ENCODE measurements around the gene CTCF. TPM values are rescaled to one million over a fixed set of nuclear protein-coding genes. Genes with fewer than 3 reads are reported as not detected.
A peak's percentile ranks its signal among the peaks of the same experiment; 100 is the strongest.
"Not testable (repeated sequence)": the region's sequence is repeated elsewhere in the genome, so short reads cannot be mapped to it uniquely, and the experiment has no call there.

The CTCF gene
- total RNA-seq, 1 donor from 2014 or later = 62.5 TPM

DNA sequence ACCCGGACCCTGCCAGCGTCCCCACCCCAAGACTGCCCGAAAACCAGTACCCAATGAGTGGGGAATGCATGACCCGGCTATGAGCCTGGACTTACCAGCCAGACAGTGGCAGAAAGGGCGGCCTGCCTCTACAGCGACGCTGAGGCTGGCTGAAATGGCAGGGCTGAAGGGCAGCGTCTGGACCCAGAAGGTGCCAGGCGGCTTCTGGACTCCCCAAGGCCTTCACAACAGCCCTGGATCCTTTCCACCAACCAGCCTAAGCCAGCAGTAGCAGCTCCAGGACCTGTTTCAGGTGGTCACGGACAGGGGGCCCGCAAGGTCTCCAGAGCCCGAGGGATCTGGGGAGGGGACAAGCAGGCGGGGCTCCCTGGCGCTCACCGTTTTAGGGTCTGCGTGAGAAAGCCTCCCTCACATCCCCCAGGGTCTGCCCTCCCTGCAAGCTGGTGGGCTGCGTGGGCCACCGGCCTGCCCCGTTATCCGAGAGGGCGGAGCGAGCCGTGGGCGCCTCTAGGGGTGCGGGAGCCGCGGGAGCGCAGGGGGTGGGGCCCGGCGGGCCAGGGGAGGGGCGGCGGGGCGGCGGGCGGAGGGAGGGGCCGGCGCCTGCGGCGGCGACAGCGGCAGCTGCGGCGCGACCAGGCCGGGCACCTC, 34.0 kb upstream of the CTCF start, which contains the start of gene RIPOR1:
Gene RIPOR1, plus strand, starts transcription at position 608 of the 648 bp plus-strand sequence. CDS start 9,618 bp downstream, outside the sequence.
- H3K4me1 Mint-ChIP-seq = peaks cover 11% of the 10 kb centered on the region
- no peaks in the 10 kb centered on the region for H3K9me3 Mint-ChIP-seq
- intact Hi-C loops (cut with micrococcal nuclease) = loop anchor here (10.0 kb wide), 1 partner anchor 276 kb away; the partner anchor contains the start of genes RANBP10 and TSNAXIP1
- peak within 1 kb of the TSS; percentile 34 for H3K27ac Mint-ChIP-seq
- H3K27me3 Mint-ChIP-seq = peaks cover 51% of the 10 kb centered on the region
- H3K36me3 Mint-ChIP-seq (ENCODE audit: low read depth) = peaks cover 2% of the 10 kb centered on the region
- DNase-seq = peak; percentile 85
- peak within 1 kb of the TSS; percentile 77 for H3K4me3 Mint-ChIP-seq

DNA sequence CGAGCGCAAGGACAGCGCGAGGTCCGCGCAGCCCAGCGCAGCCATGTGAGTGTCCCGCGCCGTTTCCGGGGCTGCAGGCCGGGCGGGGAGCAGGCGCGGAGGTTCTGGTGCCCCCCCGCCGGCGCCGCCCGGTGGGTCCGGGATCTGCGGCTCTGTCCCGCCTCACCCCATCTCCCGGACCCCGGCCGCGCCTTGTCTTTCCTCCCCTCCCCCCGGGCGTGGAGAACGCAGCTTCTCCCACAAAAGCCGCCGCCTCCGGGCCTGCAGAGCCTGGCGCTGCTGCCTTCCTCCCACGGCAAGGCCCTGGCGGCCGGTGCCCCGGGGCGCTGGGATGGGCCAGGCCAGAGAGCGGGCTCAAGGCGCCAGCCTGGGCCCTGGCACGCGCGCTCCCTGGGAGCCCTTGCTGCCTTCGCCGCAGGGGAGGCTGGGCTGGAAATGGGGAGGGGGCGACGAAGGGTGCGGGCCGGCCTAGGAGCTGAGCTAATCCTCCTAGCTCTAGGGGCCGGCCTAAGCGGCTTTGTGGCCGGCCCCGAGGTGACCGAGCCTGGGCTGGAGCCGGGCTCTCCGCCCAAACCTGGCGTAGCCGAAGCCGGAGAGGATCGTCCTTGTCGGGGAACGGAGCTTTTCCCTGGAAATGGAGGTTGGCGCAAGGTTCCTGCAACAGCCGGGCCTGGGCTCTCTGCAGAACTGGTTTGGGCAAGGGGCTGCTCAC, 33.3 kb upstream of the CTCF start:
- peak; percentile 79 for DNase-seq
- peaks cover 12% of the 10 kb centered on the region for H3K4me1 Mint-ChIP-seq
- no peak overlapping the region for H3K27ac Mint-ChIP-seq
- no peaks in the 10 kb centered on the region for H3K9me3 Mint-ChIP-seq
- intact Hi-C loops (cut with micrococcal nuclease) = loop anchor here (10.0 kb wide), 1 partner anchor 276 kb away; the partner anchor contains the start of genes RANBP10 and TSNAXIP1
- peak overlapping the region; percentile 77 for H3K4me3 Mint-ChIP-seq
- H3K27me3 Mint-ChIP-seq = peaks cover 50% of the 10 kb centered on the region
- peaks cover 2% of the 10 kb centered on the region for H3K36me3 Mint-ChIP-seq (ENCODE audit: low read depth)

- H3K27ac Mint-ChIP-seq = peak overlapping the region; percentile 34
- intact Hi-C loops (cut with micrococcal nuclease) = loop anchor here (10.0 kb wide), 1 partner anchor 275 kb away; the partner anchor contains the start of genes RANBP10 and TSNAXIP1
- DNase-seq = no peak
- peaks cover 12% of the 10 kb centered on the region for H3K4me1 Mint-ChIP-seq
- H3K36me3 Mint-ChIP-seq (ENCODE audit: low read depth) = peaks cover 2% of the 10 kb centered on the region
- peaks cover 48% of the 10 kb centered on the region for H3K27me3 Mint-ChIP-seq
- H3K9me3 Mint-ChIP-seq = no peaks in the 10 kb centered on the region
- H3K4me3 Mint-ChIP-seq = peak overlapping the region; percentile 77
Observed at GRCh38 chr16:67529582-67530012, 32.7 kb upstream of the CTCF start.

- Mint-ChIP-seq H3K27me3 (peaks cover 46% of the 10 kb centered on the region), H3K27ac (no peak overlapping the region), H3K4me1 (peaks cover 13% of the 10 kb centered on the region), H3K9me3 (no peaks in the 10 kb centered on the region), H3K36me3 (ENCODE audit: low read depth) (peaks cover 2% of the 10 kb centered on the region), H3K4me3 (peak overlapping the region; percentile 77)
- intact Hi-C loops (cut with micrococcal nuclease) = no loop called here
- peak; percentile 74 for DNase-seq
Observed at GRCh38 chr16:67530013-67530939, 32.0 kb upstream of the CTCF start.

DNA sequence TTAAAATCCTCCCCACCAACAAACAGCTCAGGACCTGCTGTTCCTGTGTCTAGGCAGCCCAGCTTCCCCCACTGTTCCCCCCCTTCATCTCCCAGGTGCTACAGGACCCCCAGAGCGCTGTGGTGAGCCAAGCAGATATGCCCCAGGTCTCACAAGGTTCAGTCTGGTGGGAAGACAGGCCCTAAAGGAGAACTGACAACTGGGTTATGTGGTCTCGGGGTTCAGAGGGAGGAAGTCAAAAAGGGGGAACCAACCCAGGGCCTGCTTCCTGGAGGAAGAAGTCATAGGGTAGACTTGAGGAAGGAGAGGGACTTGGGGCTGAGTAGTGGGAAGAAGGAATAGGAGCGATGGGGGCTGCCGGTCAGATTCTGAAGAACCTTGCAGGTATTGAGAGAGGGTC, 31.1 kb upstream of the CTCF start:
- Mint-ChIP-seq H3K27ac (no peak overlapping the region), H3K36me3 (ENCODE audit: low read depth) (peaks cover 2% of the 10 kb centered on the region), H3K27me3 (peaks cover 50% of the 10 kb centered on the region), H3K9me3 (no peaks in the 10 kb centered on the region), H3K4me3 (no peak overlapping the region), H3K4me1 (peaks cover 17% of the 10 kb centered on the region)
- intact Hi-C loops (cut with micrococcal nuclease) = no loop called here
- DNase-seq = no peak

GRCh38 chr16:67533024-67533560, 29.2 kb upstream of the CTCF start:
- Mint-ChIP-seq H3K27ac (no peak overlapping the region), H3K27me3 (peaks cover 45% of the 10 kb centered on the region), H3K9me3 (no peaks in the 10 kb centered on the region), H3K36me3 (ENCODE audit: low read depth) (peaks cover 2% of the 10 kb centered on the region), H3K4me3 (no peak overlapping the region), H3K4me1 (peaks cover 23% of the 10 kb centered on the region)
- intact Hi-C loops (cut with micrococcal nuclease) = no loop called here
- DNase-seq = no peak

GRCh38 chr16:67533987-67534386, 28.3 kb upstream of the CTCF start:
- H3K4me1 Mint-ChIP-seq = peaks cover 26% of the 10 kb centered on the region
- H3K4me3 Mint-ChIP-seq; H3K36me3 Mint-ChIP-seq (ENCODE audit: low read depth); H3K9me3 Mint-ChIP-seq; DNase-seq; intact Hi-C loops (cut with micrococcal nuclease); H3K27ac Mint-ChIP-seq: not testable (repeated sequence)
- H3K27me3 Mint-ChIP-seq = peaks cover 45% of the 10 kb centered on the region

DNA sequence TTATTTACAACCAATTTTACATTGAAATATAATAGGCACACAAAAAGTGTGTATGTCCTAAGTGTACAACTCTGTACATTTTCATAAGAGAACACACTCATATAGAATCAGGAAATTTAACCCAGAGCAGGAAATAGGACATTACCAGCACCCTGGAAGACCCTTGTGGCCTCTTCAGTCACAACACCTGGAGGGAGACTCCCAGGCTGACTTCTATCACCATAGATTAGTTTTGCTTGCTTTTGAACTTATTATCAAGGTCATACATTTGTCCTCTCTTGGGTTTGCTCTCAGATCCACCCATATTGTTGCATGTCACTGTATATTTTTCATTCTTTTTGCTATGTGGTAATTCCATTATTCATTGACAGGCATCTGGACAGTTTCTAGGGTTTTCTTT, 27.9 kb upstream of the CTCF start:
- H3K27ac Mint-ChIP-seq = no peak overlapping the region
- peaks cover 30% of the 10 kb centered on the region for H3K4me1 Mint-ChIP-seq
- no peak for DNase-seq
- H3K9me3 Mint-ChIP-seq = no peaks in the 10 kb centered on the region
- H3K4me3 Mint-ChIP-seq = no peak overlapping the region
- peaks cover 9% of the 10 kb centered on the region for H3K36me3 Mint-ChIP-seq (ENCODE audit: low read depth)
- H3K27me3 Mint-ChIP-seq = peaks cover 45% of the 10 kb centered on the region
- intact Hi-C loops (cut with micrococcal nuclease) = no loop called here

GRCh38 chr16:67535201-67535600, 27.1 kb upstream of the CTCF start:
- Mint-ChIP-seq H3K4me1 (peaks cover 28% of the 10 kb centered on the region), H3K27me3 (peaks cover 40% of the 10 kb centered on the region), H3K9me3 (no peaks in the 10 kb centered on the region), H3K27ac (no peak overlapping the region), H3K4me3 (no peak overlapping the region), H3K36me3 (ENCODE audit: low read depth) (peaks cover 11% of the 10 kb centered on the region)
- no peak for DNase-seq
- intact Hi-C loops (cut with micrococcal nuclease) = no loop called here

GRCh38 chr16:67537270-67537635, 25.1 kb upstream of the CTCF start:
- Mint-ChIP-seq H3K4me1 (peaks cover 30% of the 10 kb centered on the region), H3K27ac (peak overlapping the region; percentile 39), H3K9me3 (no peaks in the 10 kb centered on the region), H3K4me3 (peak overlapping the region; percentile 80), H3K27me3 (peaks cover 30% of the 10 kb centered on the region), H3K36me3 (ENCODE audit: low read depth) (peaks cover 19% of the 10 kb centered on the region)
- intact Hi-C loops (cut with micrococcal nuclease) = loop anchor here (1.0 kb wide), 1 partner anchor 16 kb away; no protein-coding TSS in a partner anchor
- peak; percentile 89 for DNase-seq

DNA sequence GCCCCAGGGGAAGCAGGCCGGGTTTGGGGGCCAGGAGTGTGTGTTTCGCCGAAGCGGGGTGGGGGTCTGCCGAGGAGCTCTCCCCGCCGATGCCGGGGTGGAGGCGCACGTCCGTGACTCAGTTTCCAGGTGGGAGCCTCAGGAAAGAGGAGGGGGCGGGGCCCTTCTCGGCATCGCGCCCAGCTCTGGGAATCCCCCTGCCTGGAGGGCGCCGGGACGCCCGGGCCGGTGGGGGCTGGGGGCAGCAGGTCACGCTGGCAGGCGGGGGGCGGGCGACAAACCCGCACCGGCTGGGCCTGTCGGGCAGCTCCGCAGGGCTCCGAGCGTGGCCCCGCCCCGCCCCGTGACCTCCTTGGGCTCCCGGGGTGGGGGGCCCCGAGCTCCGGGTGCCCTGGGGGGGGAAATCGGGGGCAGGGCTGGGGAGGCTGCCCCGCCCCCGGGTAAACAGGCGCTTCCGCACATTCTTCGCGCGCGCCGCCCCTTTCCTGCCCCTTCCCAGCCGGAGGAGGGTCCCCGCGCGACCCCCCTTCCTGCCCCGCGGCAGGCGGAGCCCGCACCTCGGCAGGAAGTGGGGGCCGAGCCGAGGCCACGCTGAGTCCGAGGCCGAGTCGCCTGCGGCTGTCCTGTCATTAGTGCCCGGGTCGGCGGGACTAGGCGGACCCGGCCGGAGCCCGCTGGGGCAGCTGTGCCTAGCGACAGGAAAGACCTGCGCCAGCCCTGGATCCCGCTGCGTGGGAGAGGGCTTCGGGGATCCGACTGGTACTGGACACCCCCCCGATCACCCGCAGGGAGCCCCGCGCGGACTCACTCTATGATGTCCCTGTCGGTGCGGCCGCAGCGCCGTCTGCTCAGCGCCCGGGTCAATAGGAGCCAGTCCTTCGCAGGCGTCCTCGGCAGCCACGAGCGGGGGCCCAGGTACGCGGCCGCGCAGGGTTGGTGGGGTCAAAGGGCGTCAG, 24.4 kb upstream of the CTCF start:
- H3K4me3 Mint-ChIP-seq = peak overlapping the region; percentile 80
- H3K9me3 Mint-ChIP-seq = no peaks in the 10 kb centered on the region
- peaks cover 35% of the 10 kb centered on the region for H3K4me1 Mint-ChIP-seq
- peak; percentile 91 for DNase-seq
- peaks cover 25% of the 10 kb centered on the region for H3K27me3 Mint-ChIP-seq
- peaks cover 24% of the 10 kb centered on the region for H3K36me3 Mint-ChIP-seq (ENCODE audit: low read depth)
- intact Hi-C loops (cut with micrococcal nuclease) = loop anchor here (1.0 kb wide), 1 partner anchor 17 kb away; no protein-coding TSS in a partner anchor
- no peak overlapping the region for H3K27ac Mint-ChIP-seq

DNA sequence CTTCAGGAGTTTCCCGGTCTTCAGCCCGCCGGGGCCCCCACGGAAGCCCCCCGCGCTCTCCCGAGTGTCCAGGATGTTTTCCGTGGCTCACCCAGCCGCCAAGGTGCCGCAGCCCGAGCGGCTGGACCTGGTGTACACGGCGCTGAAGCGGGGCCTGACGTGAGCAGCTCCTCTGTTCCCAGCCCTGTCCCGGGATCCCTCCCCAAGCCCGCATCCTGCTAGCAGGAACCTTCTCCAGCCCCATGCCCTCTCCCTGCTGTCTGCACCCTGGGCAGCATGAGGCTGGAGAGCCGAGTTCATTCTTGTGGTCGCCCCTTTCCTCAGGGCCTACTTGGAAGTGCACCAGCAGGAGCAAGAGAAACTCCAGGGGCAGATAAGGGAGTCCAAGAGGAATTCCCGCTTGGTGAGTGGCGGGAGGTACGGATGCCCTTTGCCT, 23.6 kb upstream of the CTCF start:
- H3K4me3 Mint-ChIP-seq = peak overlapping the region; percentile 66
- no peak for DNase-seq
- no peaks in the 10 kb centered on the region for H3K9me3 Mint-ChIP-seq
- intact Hi-C loops (cut with micrococcal nuclease) = no loop called here
- H3K36me3 Mint-ChIP-seq (ENCODE audit: low read depth) = peaks cover 27% of the 10 kb centered on the region
- peaks cover 33% of the 10 kb centered on the region for H3K4me1 Mint-ChIP-seq
- H3K27me3 Mint-ChIP-seq = peaks cover 18% of the 10 kb centered on the region
- peak overlapping the region; percentile 45 for H3K27ac Mint-ChIP-seq

Measured in activated CD4-positive, alpha-beta T cell treated with anti-CD3 and anti-CD28 coated beads, Interleukin-2, amount 10 ng/mL, durations not matched to agents 24 days and 14 days (primary cell).